Mesendoderm (in vitro differentiated cells): ENCODE results near the gene NKAIN4.

ENCODE experiments used
- DNase-seq: peaks from one replicate; pipeline ENCODE4 v3.0.0; 2013
- H2AK5ac ChIP-seq: 2 replicates; pipeline ENCODE4 v1.6.1; 2013; ENCODE audit warnings: low read length, inconsistent platforms
- H2BK120ac ChIP-seq: 2 replicates; pipeline ENCODE4 v1.6.1; 2013; ENCODE audit warnings: low read depth, mild to moderate bottlenecking, low read length, moderate library complexity, mixed read lengths
- H2BK15ac ChIP-seq: replicated peaks from 2 replicates; pipeline ENCODE4 v1.6.1; 2013; ENCODE audit warnings: low read depth, mild to moderate bottlenecking, moderate library complexity
- H2BK5ac ChIP-seq: 2 replicates; pipeline ENCODE4 v1.6.1; 2013; ENCODE audit warnings: low read length, inconsistent platforms
- H3K18ac ChIP-seq: 2 replicates; pipeline ENCODE4 v1.6.1; 2013; ENCODE audit warnings: mild to moderate bottlenecking, low read length, mixed read lengths
- H3K23ac ChIP-seq: one replicate; pipeline ENCODE4 v1.6.1; 2013; ENCODE audit warnings: low read length
- H3K27ac ChIP-seq: 2 replicates; pipeline ENCODE4 v1.5.1; 2013; ENCODE audit warnings: low read depth, mild to moderate bottlenecking, inconsistent platforms, low read length, moderate library complexity
- H3K27me3 ChIP-seq: 2 replicates; pipeline ENCODE4 v1.6.1; 2013; ENCODE audit warnings: low read length, control low read depth, mild to moderate bottlenecking, inconsistent platforms; ENCODE audit not compliant: insufficient read depth, poor library complexity
- H3K36me3 ChIP-seq: 2 replicates; pipeline ENCODE4 v1.6.1; 2013; ENCODE audit warnings: low read length, inconsistent platforms; ENCODE audit not compliant: control insufficient read depth, insufficient read depth
- H3K4ac ChIP-seq: one replicate; pipeline ENCODE4 v1.6.1; 2013; ENCODE audit warnings: low read depth, mild to moderate bottlenecking, low read length, moderate library complexity
- H3K4me1 ChIP-seq: 2 replicates; pipeline ENCODE4 v1.6.1; 2013; ENCODE audit warnings: low read depth, low read length, inconsistent platforms; ENCODE audit not compliant: control insufficient read depth
- H3K4me2 ChIP-seq: 2 replicates; pipeline ENCODE4 v1.6.1; 2013; ENCODE audit warnings: low read length
- H3K4me3 ChIP-seq: 2 replicates; pipeline ENCODE4 v1.5.1; 2013; ENCODE audit warnings: mild to moderate bottlenecking, low read length
- H3K56ac ChIP-seq: one replicate; pipeline ENCODE4 v1.6.1; 2013; ENCODE audit warnings: low read length
- H3K79me1 ChIP-seq: 2 replicates; pipeline ENCODE4 v1.6.1; 2013; ENCODE audit warnings: low read length, inconsistent platforms
- H3K79me2 ChIP-seq: 2 replicates; pipeline ENCODE4 v1.6.1; 2013; ENCODE audit warnings: mild to moderate bottlenecking, low read length; ENCODE audit not compliant: control insufficient read depth, insufficient read depth
- H3K9ac ChIP-seq: 2 replicates; pipeline ENCODE4 v1.6.1; 2013; ENCODE audit warnings: low read length, inconsistent platforms
- H4K5ac ChIP-seq: one replicate; pipeline ENCODE4 v1.6.1; 2013; ENCODE audit warnings: low read length
- H4K8ac ChIP-seq: one replicate; pipeline ENCODE4 v1.6.1; 2013; ENCODE audit warnings: low read depth, mild to moderate bottlenecking, control low read depth, low read length, moderate library complexity
- WGBS: extraction: QIAGEN DNeasy Blood & Tissue Kit; methylation state at CpG from one replicate; pipeline ENCODE4 v1.1.7; 2013; ENCODE audit warnings: low lambda C conversion rate, missing lambda C conversion rate; ENCODE audit not compliant: insufficient coverage; ENCODE audit errors: extremely low coverage; 5-methylcytosine and 5-hydroxymethylcytosine counted together

Gene NKAIN4

GRCh38 chr20:63196768-63197470 lies 57.3 kb downstream of the NKAIN4 start:
- Histone ChIP-seq H2BK5ac (no peak overlapping the region), H2BK120ac (no peak overlapping the region), H3K4me1 (no peaks in the 10 kb centered on the region), H2BK15ac (no peak overlapping the region), H3K23ac (no peak overlapping the region), H3K27me3 (no peaks in the 10 kb centered on the region), H4K8ac (no peak overlapping the region), H3K9ac (no peak overlapping the region), H3K27ac (no peak overlapping the region), H3K79me1 (peaks cover 18% of the 10 kb centered on the region), H3K4me3 (no peak overlapping the region), H3K56ac (no peak overlapping the region), H2AK5ac (no peak overlapping the region), H3K18ac (no peak overlapping the region), H3K4me2 (no peak overlapping the region), H4K5ac (no peak overlapping the region), H3K79me2 (peaks cover 49% of the 10 kb centered on the region), H3K36me3 (peaks cover 9% of the 10 kb centered on the region), H3K4ac (no peak overlapping the region)
- DNase-seq: no peak
- WGBS: no CpG with 5 or more reads among the region's 9 CpGs

DNA sequence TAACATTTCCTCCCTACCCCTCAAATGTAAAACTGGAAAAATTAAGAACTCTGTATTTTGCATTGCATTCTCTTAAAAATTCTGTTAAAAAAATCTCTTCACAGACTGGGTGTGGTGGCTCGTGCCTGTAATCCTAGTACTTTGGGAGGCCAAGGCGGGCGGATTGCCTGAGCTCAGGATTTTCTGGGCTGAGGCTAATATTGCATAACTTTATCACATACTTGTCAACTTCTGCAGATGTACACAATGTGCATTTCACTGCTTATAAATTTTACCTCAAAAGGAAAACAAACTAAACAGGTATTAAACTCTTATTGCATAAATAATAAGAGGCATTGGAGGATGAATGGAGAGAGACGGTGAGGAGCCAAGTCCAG lies 59.5 kb downstream of the NKAIN4 start:
- no peak overlapping the region for H3K23ac ChIP-seq
- peaks cover 4% of the 10 kb centered on the region for H3K36me3 ChIP-seq
- H3K27me3 ChIP-seq: no peaks in the 10 kb centered on the region
- H3K4ac ChIP-seq: no peak overlapping the region
- H3K4me3 ChIP-seq: no peak overlapping the region
- peaks cover 28% of the 10 kb centered on the region for H3K79me2 ChIP-seq
- no peak overlapping the region for H2BK120ac ChIP-seq
- H4K8ac ChIP-seq: no peak overlapping the region
- no peak overlapping the region for H3K9ac ChIP-seq
- H3K4me2 ChIP-seq: no peak overlapping the region
- no peak for DNase-seq
- no peak overlapping the region for H2BK15ac ChIP-seq
- H3K27ac ChIP-seq: no peak overlapping the region
- no peak overlapping the region for H3K18ac ChIP-seq
- H4K5ac ChIP-seq: no peak overlapping the region
- H2AK5ac ChIP-seq: no peak overlapping the region
- H3K4me1 ChIP-seq: no peaks in the 10 kb centered on the region
- peaks cover 18% of the 10 kb centered on the region for H3K79me1 ChIP-seq
- no peak overlapping the region for H3K56ac ChIP-seq
- no peak overlapping the region for H2BK5ac ChIP-seq
- WGBS: no CpG with 5 or more reads among the region's 4 CpGs

DNA sequence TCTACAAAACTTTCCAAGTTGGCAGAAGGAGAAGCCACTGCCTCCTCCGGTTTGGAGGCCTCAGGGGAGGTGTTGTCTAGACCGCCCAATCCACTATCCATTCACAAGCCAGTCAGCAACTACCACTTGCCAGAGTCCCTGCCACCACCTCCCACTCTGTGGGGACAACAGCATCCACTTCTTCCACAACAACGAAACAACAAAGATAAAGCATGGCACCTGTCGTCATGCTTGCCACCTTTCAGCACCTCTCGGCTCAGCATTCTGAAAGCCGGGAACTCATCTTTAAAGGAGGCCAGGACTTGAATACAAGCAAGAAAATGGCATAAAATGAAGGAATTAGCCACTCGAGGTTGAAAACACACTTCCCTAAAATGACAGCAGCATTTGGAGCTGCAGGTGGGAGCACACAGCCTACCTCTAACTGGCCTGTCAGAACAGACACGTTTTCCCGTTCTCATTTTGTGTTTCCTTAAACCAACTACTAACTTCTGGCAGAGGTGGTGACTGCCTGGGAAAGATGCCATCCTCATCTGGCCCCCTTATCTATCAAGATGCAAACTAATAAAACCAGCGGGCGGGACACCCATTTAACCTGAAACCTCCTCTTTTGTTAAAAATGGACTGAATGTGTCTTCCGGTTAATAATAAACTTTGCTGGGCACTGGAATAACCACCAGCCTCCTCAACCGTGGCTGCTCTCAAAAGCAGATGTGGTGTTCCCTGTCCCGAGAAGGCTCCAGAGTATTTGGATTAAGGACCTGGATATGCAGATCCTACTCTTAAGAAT lies 60.1 kb downstream of the NKAIN4 start:
- Histone ChIP-seq H2AK5ac (no peak overlapping the region), H2BK5ac (no peak overlapping the region), H3K4me3 (no peak overlapping the region), H2BK15ac (no peak overlapping the region), H3K23ac (no peak overlapping the region), H3K36me3 (peaks cover 4% of the 10 kb centered on the region), H3K4me2 (no peak overlapping the region), H3K56ac (no peak overlapping the region), H4K5ac (no peak overlapping the region), H3K18ac (no peak overlapping the region), H3K27me3 (no peaks in the 10 kb centered on the region), H3K27ac (no peak overlapping the region), H3K4me1 (no peaks in the 10 kb centered on the region), H4K8ac (no peak overlapping the region), H3K4ac (no peak overlapping the region), H3K9ac (no peak overlapping the region), H2BK120ac (no peak overlapping the region), H3K79me2 (peaks cover 23% of the 10 kb centered on the region), H3K79me1 (peaks cover 18% of the 10 kb centered on the region)
- peak; percentile 52 for DNase-seq
- WGBS: no CpG with 5 or more reads among the region's 14 CpGs

GRCh38 chr20:63192721-63193120 lies 61.5 kb downstream of the NKAIN4 start:
- Histone ChIP-seq H3K36me3 (peaks cover 4% of the 10 kb centered on the region), H4K8ac (no peak overlapping the region), H3K9ac (no peak overlapping the region), H3K18ac (no peak overlapping the region), H3K4ac (no peak overlapping the region), H3K79me2 (peaks cover 10% of the 10 kb centered on the region), H2BK120ac (no peak overlapping the region), H3K4me3 (no peak overlapping the region), H3K4me2 (no peak overlapping the region), H3K79me1 (peaks cover 16% of the 10 kb centered on the region), H3K27ac (no peak overlapping the region), H3K27me3 (no peaks in the 10 kb centered on the region), H4K5ac (no peak overlapping the region), H2AK5ac (no peak overlapping the region), H3K56ac (no peak overlapping the region), H2BK5ac (no peak overlapping the region), H2BK15ac (no peak overlapping the region), H3K4me1 (no peaks in the 10 kb centered on the region), H3K23ac (no peak overlapping the region)
- no CpG with 5 or more reads among the region's 21 CpGs for WGBS
- no peak for DNase-seq

DNA sequence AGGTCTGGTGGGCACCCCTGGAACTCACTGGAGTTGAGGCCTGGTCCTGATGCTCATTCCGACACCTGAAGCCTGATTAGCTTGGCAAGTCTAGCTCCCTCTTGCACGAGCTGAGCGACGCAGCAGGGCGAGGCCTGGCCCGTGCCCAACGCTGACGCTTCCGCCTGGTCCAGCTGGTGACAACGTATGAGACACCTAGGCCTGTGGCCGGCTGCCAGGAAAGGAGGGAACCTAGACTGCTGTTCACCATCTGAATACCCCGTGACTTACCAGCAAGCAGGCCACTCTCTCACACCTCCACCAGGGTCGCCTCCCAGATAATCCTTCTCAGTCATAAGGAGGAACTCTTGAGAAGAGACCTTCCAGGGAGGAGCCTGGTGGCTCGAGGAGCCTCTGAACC lies 62.9 kb downstream of the NKAIN4 start:
- Histone ChIP-seq H3K18ac (no peak overlapping the region), H3K9ac (no peak overlapping the region), H3K4me2 (no peak overlapping the region), H3K27me3 (no peaks in the 10 kb centered on the region), H2BK120ac (no peak overlapping the region), H4K8ac (no peak overlapping the region), H3K23ac (no peak overlapping the region), H2AK5ac (no peak overlapping the region), H3K4me1 (no peaks in the 10 kb centered on the region), H3K79me1 (peaks cover 7% of the 10 kb centered on the region), H2BK15ac (no peak overlapping the region), H4K5ac (no peak overlapping the region), H2BK5ac (no peak overlapping the region), H3K36me3 (peaks cover 4% of the 10 kb centered on the region), H3K56ac (no peak overlapping the region), H3K27ac (no peak overlapping the region), H3K4ac (no peak overlapping the region), H3K4me3 (no peak overlapping the region), H3K79me2 (no peaks in the 10 kb centered on the region)
- no peak for DNase-seq
- no CpG with 5 or more reads among the region's 14 CpGs for WGBS
